HG02970 (cell line): ENCODE data around the gene THBS3.
"Not testable (repeated sequence)": the region's sequence is repeated elsewhere in the genome, so short reads cannot be mapped to it uniquely, and the experiment has no call there.

Experiments used
- ATAC-seq: cut with Tn5 transposase; IDR thresholded peaks from one replicate; pipeline ENCODE4 v1.9.1; 2021; ENCODE audit warnings: mild to moderate bottlenecking, moderate library complexity, moderate number of reproducible peaks; ENCODE audit not compliant: unreplicated experiment, low FRiP score

Gene THBS3

DNA sequence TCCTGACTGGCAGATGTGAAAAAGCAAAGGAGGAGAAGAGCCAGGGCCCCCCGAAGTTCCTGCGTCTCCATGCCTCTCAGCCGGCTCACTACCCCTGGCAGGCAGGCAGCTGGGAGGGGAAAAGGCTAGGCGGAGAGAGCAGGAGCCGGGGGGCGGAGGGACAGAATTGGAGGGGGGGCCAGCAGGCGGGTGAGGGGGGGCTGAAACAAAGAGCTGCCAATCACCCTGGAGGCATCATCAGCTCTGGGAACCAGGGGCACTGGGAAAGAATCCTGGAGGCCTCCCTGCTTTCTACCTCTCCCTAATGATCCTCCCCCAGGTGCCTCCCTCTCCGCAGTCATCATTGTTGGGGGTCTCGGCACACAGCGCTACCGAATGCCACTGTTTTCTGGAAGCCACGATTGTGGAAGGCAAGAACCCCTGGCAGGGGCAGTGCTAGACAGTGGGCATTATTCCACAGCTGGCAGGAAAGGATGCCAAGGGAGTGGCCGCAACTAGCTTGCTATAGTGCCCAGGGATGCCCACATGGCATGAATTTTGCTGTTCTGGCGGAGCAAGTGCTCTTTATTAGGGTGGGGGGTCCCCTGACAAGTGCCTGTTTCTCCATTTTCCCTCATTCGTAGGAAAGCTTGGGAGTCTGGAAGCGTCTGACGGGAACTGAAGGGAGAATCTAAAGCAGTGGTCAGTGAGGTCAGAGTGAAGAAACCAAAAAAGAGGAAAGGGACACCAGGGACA, at the start of gene THBS3:
TSS of gene THBS3 (minus strand) at position 92 of the 735 bp plus-strand sequence. CDS start at position 71, 21 bp downstream.
- ATAC-seq = no peak

DNA sequence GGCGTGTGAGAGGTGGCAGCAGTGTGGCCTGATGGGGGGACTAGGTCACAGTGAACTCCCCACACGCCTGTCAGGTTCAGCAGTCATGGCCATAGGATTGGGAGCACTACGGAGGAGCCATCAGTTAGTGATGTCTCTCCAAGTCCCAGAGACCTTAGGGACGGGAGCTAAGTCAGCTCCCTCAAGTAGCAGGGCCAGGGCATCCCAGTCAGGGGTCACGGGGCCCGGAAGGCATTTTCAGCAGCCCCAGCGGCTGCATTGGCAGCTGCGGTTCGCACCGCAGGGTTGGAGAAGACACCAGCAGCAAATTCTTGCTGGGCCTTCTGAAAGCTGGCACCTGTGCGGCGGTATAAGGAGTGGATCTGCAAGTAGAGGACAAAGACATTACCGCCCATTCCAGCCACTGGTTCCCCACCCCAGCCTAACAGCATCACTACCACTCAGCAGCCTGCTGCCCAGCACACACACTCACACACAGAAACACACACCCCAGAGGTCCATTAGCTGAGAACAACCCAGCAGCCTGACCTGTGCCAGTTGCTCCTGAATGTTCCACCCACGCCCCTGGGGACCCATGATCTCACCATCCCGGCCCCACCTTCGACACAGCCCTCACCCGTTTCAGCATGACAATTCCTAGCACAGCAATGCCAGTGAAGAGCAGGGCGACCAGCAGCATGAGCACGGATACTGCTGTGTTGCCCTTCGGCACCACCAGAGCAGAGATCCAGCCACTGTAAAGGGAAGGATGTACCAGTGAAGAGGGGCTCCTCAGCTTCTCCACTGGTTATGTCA, 48.6 kb upstream of the THBS3 start:
- no peak for ATAC-seq

DNA sequence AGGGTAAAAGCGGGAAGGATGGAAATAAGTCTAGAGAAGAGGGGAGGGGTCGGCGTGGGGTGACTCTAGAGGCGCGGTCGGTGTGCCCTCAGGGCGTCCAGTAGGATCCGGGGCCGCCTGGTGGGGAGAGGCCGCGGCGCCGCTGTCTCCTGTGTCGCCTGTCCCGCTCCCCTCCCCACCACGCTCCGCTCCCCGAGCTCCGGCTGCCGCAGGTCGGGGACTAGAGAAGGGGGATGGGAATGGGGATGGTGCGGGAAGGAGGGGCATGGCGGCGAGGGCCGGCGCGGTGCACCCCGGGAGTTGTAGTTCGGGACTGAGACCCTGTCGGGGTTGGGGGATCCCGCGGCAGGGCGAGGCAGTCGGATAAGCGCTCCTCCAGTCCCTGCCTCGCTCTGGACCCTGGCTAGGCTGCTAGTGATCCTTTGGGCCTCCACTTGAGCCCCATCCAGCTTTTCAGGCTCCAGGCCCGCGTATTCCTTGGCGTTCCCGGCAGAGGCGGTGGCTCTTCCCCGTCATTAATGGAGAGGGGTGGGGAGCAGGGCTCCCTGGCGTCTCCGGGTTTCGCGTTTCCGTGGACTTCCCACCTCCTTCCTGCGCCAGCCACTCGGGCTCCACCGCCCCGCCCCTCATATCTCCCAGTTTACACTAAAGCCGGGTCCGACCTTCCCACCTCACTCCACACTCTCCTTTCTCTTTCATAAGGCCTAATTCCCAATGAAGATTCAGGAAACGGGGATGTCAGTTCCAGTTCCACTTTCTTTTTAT, 47.7 kb upstream of the THBS3 start, which contains the start of gene ENTREP3:
TSS of gene ENTREP3 (minus strand) at position 241 of the 765 bp plus-strand sequence. CDS start 606 bp downstream, outside the sequence.
- ATAC-seq = peak; percentile 46

DNA sequence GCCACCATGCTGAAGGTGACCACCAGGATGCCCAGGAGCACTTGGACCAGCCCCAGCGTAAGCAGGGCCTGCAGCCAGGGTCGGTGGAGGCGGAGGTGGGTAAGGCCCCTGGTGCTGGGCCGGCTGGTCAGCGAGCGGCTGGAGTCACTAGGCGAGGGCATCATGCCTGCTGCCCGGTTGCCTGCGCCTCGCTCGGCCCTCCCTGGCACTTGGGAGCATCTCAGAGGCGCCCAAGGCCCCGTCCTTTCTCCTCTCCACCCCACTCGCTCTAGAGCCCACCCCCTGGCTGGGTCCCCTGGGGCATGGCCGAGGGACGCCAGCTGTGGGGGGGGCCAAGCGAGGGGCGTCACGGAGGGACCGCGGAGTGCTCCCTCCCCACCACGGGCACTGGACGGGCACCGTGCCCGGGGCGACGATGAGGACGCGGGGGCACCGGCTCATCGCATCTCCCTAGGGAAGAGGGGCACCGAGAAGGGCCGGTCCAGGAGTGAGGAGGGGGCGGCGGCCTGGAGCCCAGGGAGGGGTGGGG, 47.1 kb upstream of the THBS3 start:
- no peak for ATAC-seq

DNA sequence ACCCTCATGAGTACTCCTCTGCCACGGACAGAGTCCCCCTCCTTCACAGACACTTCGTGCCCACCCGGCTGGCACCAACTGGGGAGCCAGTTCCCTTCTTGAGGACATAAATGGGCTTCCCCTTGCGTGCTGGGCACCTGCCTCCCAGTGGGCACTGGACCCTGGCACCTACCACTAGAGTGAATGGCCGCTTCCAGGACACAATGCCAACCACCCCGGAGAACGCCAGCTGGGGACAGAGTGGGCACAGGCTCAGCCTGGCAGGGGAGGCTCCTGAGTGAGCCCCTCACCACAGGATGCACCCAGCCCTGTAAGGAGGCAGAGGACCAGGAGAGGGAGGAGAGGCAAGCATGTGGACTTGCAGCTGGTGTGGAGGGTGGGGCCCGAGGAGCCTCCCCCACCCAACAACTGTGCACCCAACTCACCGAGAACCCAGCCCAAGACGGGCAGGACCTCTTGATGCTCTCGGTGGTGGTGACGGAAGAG, 46.6 kb upstream of the THBS3 start:
- no peak for ATAC-seq

DNA sequence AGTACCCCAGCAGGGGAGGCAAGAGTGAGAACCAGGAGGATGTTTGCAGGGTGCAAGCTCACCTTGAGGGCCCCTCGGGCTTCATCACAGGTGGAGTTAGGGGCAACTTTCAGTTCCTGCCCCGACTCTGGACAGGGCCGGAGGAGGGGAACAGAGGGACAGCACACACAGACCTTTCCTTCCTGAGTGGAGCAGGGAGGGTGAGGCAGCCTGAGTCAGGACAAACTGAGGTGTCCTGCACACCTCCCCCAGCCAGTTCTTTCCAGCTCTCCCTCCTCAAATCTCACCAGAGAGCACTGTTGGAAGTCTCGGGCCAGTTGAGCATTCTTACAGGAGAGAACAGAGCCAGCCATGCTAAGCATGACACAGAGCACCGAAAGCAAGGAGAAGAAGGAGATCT, 46.1 kb upstream of the THBS3 start:
- ATAC-seq = no peak

DNA sequence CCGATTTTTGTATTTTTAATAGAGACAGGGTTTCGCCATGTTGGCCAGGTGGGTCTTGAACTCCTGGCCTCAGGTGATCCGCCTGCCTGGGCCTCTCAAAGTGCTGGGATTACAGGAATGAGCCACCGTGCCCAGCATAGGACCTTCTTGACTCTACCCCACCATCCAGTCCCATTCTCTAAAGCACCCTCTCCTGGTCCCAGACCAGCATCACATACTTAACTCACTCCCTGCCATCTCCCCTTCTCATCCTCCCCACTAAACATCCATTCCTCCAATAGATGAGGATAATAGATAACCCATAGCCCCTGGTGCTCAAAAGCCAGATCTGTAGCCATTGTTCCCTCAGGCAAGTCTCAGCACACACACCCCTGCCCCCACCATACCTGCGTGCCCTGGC, 45.5 kb upstream of the THBS3 start:
- ATAC-seq = no peak

DNA sequence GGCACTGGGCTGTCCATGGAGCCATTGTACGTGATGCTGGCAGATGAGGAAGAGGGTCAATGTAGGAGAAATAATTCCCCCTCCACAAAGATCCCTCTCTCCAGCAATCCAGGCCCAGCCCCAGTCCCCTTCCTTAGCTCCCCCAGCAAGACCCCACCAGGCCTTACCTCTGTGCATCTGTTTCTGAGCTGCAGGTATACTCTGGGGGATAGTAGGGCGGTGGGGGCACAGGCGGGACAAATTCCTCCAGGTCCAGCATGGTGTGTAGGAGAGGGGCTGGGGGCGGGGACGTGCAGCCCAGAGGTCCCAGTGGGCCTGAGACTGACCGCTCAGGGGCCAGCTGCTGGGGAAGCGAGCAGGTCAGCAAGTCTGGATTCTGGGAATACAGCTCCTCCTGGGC, 43.9 kb upstream of the THBS3 start:
- ATAC-seq = no peak

DNA sequence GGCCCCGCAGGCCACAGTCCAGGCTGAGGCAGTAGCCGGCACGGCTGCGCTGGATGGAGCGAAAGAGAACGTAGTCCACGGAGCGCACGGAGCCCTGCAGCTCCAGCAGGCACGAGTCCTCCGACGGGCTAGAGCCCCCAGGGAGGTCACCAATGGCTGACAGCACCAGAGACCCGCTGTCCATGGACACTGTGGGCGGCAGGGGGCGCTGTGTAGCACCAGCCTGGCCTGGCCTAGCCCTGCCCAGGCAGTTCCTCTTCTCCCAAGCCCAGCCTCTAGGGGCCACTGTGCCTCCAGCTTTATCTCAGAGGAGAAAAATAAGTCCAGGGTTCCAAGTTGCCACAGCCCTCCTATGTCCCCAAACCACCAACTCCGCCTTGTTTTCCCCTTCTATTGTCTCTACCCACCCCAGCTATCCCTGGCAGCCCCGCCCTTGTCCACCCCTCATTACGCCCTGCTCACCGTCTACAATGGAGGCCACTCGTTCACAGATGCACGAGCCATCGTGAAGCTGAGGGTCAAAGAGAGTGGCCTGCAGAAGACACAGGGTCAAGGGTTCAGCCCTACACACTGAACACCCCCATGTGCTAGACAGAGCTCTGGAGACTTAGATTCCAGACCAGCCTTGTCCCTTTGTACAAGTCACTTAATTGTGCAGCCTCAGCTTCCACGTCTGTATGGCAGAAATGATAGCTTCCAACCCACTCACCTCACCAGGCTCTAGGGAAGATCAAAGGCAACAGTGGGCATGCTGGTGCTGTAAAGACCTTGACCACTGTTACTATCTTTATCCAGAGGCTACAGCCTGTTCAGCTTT, 43.1 kb upstream of the THBS3 start:
- peak; percentile 70 for ATAC-seq

DNA sequence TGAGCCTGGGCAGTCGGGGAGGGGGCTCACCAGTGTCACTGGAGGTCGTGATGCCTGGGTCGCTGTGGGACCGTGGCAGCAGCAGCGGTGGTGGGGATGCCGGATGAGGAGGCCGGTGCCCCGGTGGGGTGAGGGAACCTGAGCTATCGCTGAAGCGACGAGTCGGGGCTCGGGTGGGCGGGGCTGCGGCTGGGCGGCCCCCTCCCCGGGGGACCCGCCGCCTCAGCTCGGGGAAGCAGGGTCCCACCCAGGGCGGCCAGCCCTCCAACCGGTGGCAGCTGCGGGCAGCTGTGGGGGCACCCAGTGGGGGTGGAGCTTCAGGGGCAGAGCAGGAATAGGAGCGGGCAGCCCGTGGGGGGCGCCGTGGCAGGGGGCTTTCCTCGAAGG, 42.5 kb upstream of the THBS3 start:
- ATAC-seq = peak; percentile 18

DNA sequence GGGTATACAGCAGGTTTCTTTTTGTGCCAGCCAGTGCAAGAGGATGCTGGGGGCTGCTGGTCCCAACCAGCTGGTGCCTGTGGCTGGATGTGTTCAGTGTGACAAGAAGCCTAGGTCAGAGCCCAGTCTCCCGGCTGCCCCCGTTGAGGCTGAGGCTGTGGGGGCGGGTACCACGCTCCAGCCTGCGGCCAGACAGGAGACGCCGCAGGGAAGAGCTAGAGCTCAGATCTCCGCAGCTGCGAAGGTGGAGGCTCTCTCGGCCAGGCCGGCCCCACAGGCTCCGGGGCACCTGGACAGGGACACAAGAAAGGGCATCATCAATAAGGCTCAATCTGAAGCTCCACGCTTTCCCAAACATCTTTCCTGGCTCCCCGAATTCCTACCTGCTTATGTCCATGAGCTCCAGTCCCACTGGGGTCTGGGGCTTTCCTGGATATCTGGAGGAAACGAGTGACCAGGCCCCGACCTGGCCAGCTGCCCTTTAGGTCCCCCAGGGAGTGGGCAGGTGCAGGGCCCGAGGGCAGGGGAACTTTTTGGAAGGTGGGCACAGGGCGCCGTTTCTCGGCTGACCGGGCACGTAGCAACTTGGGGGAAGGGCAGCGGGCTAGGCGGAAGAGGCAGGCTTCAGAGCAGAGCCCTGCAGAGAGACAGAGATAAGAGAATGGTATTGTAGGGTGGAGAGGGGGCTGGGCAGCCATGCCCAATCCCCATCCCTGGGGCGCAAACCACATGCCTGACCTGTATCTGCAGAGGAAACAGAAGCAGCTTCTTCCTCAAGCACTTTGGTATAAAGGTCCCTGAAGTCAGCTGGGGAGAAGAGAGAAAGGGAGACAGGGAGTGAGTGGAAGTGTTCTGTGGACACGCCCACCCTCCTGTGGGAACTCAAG, 40.2 kb upstream of the THBS3 start:
- no peak for ATAC-seq

DNA sequence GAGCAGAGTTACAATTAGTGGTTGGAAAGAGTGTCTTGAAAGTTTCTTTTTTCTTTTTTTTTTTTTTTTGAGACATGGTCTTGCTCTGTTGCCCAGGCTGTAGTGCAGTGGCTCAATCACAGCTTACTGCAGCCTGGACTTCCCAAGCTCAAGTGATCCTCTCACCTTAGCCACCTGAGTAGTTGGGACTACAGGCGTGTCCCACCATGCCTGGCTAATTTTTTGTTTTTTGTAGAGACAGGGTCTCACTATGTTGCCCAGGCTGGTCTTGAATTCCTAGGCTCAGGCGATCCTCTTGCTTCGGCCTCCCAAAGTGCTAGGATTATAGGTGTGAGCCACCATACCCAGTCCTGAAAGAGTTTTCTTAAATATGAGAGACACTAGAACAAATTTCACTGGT, 39.1 kb upstream of the THBS3 start:
- ATAC-seq = not testable (repeated sequence)

DNA sequence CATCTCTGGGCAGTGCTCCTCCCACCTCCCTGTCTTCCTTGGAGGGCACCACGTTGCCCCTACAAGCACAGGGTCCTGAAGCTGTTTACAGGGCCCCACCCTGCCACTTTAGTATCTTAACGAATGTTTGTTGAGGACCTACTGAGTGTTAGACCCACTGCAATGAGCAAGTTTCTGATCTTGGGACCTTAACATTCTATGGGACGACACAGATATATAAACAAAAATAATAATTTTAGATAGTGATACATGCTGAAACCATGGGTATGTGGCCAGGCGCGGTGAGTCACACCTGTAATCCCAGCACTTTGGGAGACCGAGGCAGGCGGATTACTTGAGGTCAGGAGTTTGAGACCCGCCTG, 37.4 kb upstream of the THBS3 start:
- ATAC-seq = no peak

DNA sequence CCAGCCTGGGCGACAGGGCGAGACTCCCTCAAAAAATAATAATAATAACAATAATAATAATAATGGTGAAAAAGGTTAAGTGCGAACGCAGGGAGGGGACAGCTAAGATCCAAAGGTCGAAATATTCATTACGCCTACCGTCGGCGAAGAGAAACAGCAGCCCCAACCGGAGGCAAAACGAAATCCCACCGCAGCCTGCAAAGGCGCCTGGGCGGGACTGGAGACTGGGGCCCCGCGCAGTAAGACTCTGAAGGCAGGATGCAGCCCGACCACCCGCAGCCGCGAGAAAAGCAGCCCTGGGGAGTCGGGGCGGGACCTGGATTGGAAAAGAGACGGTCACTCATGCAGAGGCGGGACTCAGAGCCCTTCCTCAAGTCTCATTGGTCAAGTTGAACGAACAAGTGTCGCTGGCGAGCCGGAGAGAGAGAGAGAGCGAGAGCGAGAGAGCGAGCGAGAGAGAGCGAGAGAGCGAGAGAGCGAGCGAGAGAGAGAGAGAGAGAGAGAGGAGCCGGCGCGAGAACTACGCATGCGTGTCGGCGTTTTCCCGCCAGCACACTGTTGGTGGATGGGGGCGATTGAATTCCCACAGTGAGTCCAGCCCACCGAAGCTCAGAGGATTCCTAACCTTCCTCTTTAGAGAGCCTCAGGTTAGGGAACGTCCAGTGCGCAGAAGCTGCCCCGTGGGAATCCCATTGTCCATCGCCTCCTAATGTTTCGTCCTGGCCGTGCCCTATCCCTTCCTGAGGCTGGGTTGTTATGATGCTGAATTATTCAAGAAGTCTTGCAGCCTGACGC, 36.9 kb upstream of the THBS3 start:
- ATAC-seq = peak; percentile 88

DNA sequence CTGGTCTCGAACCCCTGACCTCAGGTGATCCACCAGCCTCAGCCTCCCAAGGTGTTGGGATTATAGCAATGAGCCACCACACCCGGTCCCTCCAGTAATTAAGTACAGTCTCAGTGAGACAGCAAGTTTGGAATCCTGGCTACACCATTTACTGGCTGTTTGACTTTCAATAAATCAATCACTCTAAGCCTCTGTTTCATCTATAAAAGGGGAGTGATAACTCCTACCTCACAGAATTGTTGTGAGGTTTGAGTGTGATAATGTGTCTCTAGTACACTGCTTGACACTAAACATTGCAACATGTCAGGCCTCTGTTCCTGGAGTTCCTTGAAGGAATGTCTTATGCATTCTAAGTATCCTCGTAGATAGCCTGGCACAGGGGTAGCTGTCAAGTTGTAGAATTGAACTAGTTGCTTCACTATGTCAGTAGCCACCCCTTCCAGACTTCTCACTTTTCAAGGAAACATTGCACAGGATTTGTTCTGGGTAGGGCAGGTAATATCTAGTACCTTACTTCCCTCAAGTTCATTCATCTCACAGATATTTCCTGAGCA, 35.2 kb upstream of the THBS3 start:
- ATAC-seq = no peak

DNA sequence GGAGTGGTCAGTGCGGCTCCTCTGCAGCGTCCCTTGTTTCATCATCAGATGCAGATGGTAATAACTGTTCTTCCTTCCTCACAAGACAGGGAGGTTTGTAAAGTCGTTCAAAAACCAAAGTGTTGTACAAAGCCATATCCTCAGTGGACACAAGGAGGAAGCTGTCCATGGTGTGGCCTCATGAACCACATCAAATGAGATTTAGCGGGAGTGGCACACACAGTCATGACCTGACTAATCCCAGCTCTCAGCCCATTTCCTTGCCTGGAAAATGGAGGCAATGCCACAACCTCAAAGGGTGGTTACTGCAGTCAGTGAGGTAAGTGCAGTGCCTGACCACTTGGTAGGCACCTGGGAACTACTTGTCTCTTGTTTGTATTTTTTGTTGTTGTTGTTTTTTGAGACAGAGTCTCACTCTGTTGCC, 34.2 kb upstream of the THBS3 start:
- no peak for ATAC-seq

DNA sequence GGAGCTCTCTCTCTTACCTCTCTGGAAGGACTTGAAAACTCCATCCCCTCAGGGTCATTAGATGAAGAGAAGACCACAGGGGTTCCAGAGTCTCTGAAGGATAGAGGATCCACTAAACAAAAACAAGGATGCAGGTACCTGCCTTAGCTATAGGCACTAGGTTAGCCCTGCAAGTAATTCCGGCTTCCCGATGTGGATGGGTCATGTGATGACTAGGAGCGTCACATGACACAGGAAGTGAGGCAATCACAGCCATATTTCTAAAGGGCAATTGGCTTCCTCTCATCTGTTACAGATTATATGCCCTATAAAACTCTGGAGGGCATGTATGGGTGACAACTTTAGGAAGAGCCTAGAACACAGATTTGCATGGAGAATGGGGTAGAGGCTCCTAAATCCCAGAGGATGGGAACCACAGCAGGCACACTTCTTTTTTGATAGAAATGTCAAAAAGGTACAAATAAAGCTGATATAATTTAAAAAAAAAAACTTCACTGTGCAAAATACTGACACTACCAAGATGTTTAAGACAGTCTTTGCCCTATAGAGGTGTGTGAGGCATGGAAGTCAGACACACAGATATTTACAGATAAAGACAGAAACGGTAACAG, 33.5 kb upstream of the THBS3 start:
- ATAC-seq = no peak
